ENCODE data around the gene SLIT1.
"Not testable (repeated sequence)": the region's sequence is repeated elsewhere in the genome, so short reads cannot be mapped to it uniquely, and the experiment has no call there.

Gene SLIT1

GRCh38 chr10:97040248-97040584 lies 145.5 kb downstream of the SLIT1 start:
- DNase-seq = no peak

GRCh38 chr10:97039538-97040247 lies 146.1 kb downstream of the SLIT1 start:
- no peak for DNase-seq

GRCh38 chr10:97038688-97039087 lies 147.1 kb downstream of the SLIT1 start:
- no peak for DNase-seq

- DNase-seq = peak; percentile 24 to 76 (median 57)
These were observed 148.1 kb downstream of the SLIT1 start for GRCh38 chr10:97037365-97038361.

GRCh38 chr10:97034958-97035769 lies 150.6 kb downstream of the SLIT1 start:
- DNase-seq = peak in 1 of 14 donors; percentile 16

- no peak for DNase-seq
These were observed 151.5 kb downstream of the SLIT1 start for GRCh38 chr10:97034301-97034700.

- not testable (repeated sequence) for DNase-seq
These were observed 151.9 kb downstream of the SLIT1 start for GRCh38 chr10:97033841-97034240.

GRCh38 chr10:97032624-97033023 lies 153.1 kb downstream of the SLIT1 start:
- no peak for DNase-seq

GRCh38 chr10:97031459-97031858 lies 154.3 kb downstream of the SLIT1 start:
- DNase-seq = no peak

- DNase-seq = no peak
These were observed 154.9 kb downstream of the SLIT1 start for GRCh38 chr10:97030894-97031293.

GRCh38 chr10:97029271-97029670 lies 156.5 kb downstream of the SLIT1 start:
- no peak for DNase-seq

- no peak for DNase-seq
These were observed 157.0 kb downstream of the SLIT1 start for GRCh38 chr10:97028832-97029178.

- no peak for DNase-seq
These were observed 157.5 kb downstream of the SLIT1 start for GRCh38 chr10:97028126-97028831.

GRCh38 chr10:97025613-97026242 lies 160.0 kb downstream of the SLIT1 start:
- peak in 10 of 14 donors; percentile 7 to 61 (median 22) for DNase-seq

- peak in 1 of 14 donors; percentile 69 for DNase-seq
These were observed 161.3 kb downstream of the SLIT1 start for GRCh38 chr10:97024168-97025073.

- DNase-seq = no peak
These were observed 162.2 kb downstream of the SLIT1 start for GRCh38 chr10:97023401-97024167.

- peak in 1 of 14 donors; percentile 22 for DNase-seq
These were observed 163.1 kb downstream of the SLIT1 start for GRCh38 chr10:97022616-97023015.

- peak in 2 of 14 donors; percentile 79 to 98 for DNase-seq
These were observed 165.0 kb downstream of the SLIT1 start for GRCh38 chr10:97020452-97021400.

Data from C1 segment of cervical spinal cord (tissue), 14 donors.